Osteocyte (in vitro differentiated cells): ENCODE data around the gene ZNF202. TPM values are rescaled to one million over a fixed set of nuclear protein-coding genes. Genes with fewer than 3 reads are reported as not detected.
"Not testable (repeated sequence)": the region's sequence is repeated elsewhere in the genome, so short reads cannot be mapped to it uniquely, and the experiment has no call there.

Experiments
- DNase-seq: peaks from one replicate; pipeline ENCODE4 v3.0.0; 2021; ENCODE audit warnings: mixed read lengths; ENCODE audit not compliant: unreplicated experiment; ENCODE audit errors: extremely low spot score
- H3K27ac Mint-ChIP-seq: one replicate; pipeline ENCODE4 v1.8.0; 2021; ENCODE audit warnings: mild to moderate bottlenecking, mixed read lengths; ENCODE audit not compliant: unreplicated experiment
- H3K27me3 Mint-ChIP-seq: one replicate; pipeline ENCODE4 v1.8.0; 2021; ENCODE audit warnings: mixed read lengths; ENCODE audit not compliant: unreplicated experiment
- H3K36me3 Mint-ChIP-seq: one replicate; pipeline ENCODE4 v1.8.0; 2021; ENCODE audit warnings: mixed read lengths; ENCODE audit not compliant: unreplicated experiment
- H3K4me1 Mint-ChIP-seq: one replicate; pipeline ENCODE4 v1.8.0; 2021; ENCODE audit warnings: mixed read lengths; ENCODE audit not compliant: unreplicated experiment
- H3K4me3 Mint-ChIP-seq: one replicate; pipeline ENCODE4 v1.8.0; 2021; ENCODE audit warnings: mild to moderate bottlenecking, moderate library complexity, mixed read lengths; ENCODE audit not compliant: unreplicated experiment
- H3K9me3 Mint-ChIP-seq: one replicate; pipeline ENCODE4 v1.8.0; 2021; ENCODE audit warnings: mixed read lengths; ENCODE audit not compliant: unreplicated experiment
- total RNA-seq: library from RNA; stranded (reverse); gene quantifications from 2 replicates; pipeline ENCODE4 v1.2.1, GENCODE V29; 2021
- TF ChIP-seq, protein P1 (sequence below): fragments of 200-600 bp; sonication (generic); IDR thresholded peaks from 2 replicates; pipeline ENCODE4 v1.5.0; 2021; ENCODE audit warnings: antibody characterized with exemption, mild to moderate bottlenecking, moderate library complexity

The ZNF202 gene
- total RNA-seq, 1 donor from 2014 or later: 11.2 TPM

DNA sequence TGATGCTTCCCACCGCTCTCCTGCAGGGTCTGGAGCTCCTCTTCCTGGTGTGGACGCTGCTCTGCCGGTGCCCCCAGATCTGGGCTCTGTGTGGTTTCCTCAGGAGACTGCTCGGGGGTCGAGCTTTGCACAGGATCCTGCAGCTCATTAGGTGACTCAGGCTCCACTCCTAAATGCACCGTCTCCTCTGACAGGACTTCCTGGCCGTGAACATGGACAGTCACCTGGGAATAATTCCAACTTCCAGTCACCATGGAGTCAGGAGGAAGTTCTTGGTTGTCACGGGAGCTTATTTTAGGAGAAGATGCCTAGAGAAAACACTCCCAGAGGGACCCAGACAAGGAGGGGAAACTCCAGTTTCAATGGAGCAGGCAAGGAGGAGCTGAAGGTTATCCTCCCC, 11.9 kb downstream of the ZNF202 start:
- peaks cover 51% of the 10 kb centered on the region for H3K36me3 Mint-ChIP-seq
- no peak overlapping the region for H3K27ac Mint-ChIP-seq
- H3K4me1 Mint-ChIP-seq: no peaks in the 10 kb centered on the region
- no peak for DNase-seq
- H3K27me3 Mint-ChIP-seq: no peaks in the 10 kb centered on the region
- TF ChIP-seq, protein P1, sequence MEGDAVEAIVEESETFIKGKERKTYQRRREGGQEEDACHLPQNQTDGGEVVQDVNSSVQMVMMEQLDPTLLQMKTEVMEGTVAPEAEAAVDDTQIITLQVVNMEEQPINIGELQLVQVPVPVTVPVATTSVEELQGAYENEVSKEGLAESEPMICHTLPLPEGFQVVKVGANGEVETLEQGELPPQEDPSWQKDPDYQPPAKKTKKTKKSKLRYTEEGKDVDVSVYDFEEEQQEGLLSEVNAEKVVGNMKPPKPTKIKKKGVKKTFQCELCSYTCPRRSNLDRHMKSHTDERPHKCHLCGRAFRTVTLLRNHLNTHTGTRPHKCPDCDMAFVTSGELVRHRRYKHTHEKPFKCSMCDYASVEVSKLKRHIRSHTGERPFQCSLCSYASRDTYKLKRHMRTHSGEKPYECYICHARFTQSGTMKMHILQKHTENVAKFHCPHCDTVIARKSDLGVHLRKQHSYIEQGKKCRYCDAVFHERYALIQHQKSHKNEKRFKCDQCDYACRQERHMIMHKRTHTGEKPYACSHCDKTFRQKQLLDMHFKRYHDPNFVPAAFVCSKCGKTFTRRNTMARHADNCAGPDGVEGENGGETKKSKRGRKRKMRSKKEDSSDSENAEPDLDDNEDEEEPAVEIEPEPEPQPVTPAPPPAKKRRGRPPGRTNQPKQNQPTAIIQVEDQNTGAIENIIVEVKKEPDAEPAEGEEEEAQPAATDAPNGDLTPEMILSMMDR: no peak
- H3K9me3 Mint-ChIP-seq: peaks cover 22% of the 10 kb centered on the region
- H3K4me3 Mint-ChIP-seq: no peak overlapping the region

DNA sequence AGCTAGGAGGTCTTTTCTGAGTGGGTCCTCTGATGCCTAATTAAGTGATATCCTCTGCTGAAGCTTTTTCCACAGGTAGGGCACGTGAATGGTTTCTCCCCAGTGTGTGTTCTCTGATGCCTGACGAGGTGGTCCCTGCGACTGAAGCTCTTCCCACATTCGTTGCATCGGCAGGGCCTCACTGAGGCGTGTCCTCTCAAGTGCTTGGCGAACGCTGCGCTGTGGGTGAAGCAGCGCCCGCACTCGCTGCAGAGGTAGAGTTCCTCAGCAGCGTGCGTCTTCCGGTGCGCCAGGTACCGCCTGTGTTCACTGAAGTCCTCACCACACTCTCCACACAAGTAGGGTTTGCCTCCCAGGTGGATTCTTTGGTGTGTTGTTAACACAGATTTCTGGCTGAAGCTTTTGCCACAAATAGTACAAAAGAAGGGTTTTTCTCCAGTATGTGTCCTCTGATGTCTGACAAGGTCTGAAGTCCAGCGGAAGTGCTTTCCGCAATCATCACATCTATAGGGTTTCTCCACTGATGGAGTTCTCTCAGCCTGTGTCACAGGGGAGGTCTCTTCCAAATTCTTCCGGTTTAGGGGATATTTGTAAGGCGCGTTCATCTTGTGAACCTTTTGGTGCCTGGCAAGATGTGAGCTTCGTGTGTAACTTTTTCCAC, 15.3 kb downstream of the ZNF202 start:
- no peak for DNase-seq
- no peak overlapping the region for H3K27ac Mint-ChIP-seq
- H3K36me3 Mint-ChIP-seq: peaks cover 57% of the 10 kb centered on the region
- peaks cover 25% of the 10 kb centered on the region for H3K9me3 Mint-ChIP-seq
- no peaks in the 10 kb centered on the region for H3K4me1 Mint-ChIP-seq
- TF ChIP-seq, protein P1: no peak
- H3K4me3 Mint-ChIP-seq: no peak overlapping the region
- H3K27me3 Mint-ChIP-seq: no peaks in the 10 kb centered on the region

DNA sequence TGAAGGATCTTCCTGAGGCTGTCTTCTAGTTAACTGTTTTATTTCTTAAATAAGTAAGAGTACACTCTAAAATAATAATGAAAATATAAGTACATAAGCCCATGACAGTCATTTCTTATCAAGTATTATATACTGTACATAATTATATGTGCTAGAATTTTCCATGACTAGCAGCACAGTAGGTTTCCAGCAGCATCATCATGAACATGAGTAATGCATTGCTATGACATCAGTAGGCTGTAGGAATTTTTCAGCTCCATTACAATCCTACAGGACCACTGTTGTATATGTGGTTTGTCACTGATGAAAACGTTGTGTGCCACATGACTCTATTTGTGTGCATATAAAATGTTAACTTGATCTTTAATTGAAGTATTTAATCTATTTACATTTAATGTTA, 22.0 kb downstream of the ZNF202 start:
- H3K4me1 Mint-ChIP-seq: no peaks in the 10 kb centered on the region
- peaks cover 8% of the 10 kb centered on the region for H3K36me3 Mint-ChIP-seq
- TF ChIP-seq, protein P1: no peak
- H3K4me3 Mint-ChIP-seq: no peak overlapping the region
- peaks cover under 1% of the 10 kb centered on the region for H3K9me3 Mint-ChIP-seq
- peaks cover 20% of the 10 kb centered on the region for H3K27me3 Mint-ChIP-seq
- no peak overlapping the region for H3K27ac Mint-ChIP-seq
- DNase-seq: no peak

DNA sequence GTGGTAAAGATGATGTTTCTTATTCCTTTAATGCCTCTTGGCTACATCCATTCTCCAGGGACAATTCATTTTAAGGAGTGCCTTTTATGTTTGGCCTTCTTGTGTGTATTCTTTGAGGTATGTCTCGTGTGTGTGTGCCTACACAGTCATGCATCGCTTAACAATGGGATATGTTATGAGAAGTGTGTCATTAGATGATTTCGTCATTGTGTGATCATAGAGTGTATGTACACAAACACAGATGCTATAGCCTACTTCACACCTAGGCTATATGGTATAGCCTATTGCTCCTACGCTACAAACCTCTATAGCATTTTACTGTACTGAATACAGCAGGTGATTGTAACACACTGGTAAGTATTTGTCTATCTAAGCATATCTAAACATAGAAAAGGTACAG, 23.0 kb downstream of the ZNF202 start:
- TF ChIP-seq, protein P1: no peak
- no peak overlapping the region for H3K4me3 Mint-ChIP-seq
- H3K4me1 Mint-ChIP-seq: no peaks in the 10 kb centered on the region
- no peak overlapping the region for H3K27ac Mint-ChIP-seq
- peaks cover under 1% of the 10 kb centered on the region for H3K36me3 Mint-ChIP-seq
- H3K27me3 Mint-ChIP-seq: peaks cover 29% of the 10 kb centered on the region
- H3K9me3 Mint-ChIP-seq: no peaks in the 10 kb centered on the region
- DNase-seq: no peak

DNA sequence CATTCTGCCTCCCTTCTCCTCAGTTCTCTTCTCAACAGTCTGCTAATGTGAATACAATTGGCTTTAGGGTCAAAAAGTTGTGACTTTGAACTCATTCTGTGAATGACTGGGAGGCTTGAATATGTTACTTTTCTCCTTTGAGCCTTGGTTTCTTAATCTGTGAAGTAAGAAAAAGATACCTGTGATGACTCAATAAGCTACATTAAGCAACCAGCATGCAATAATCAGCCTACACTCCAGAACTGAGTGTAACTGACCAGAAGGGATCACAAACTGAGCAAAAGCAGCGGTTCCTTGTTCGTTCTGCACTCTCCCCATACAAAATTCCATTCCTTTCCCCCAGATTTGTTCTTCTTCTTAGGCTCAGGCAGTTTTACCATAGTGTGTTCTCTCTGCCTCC, 23.4 kb downstream of the ZNF202 start:
- H3K36me3 Mint-ChIP-seq: no peaks in the 10 kb centered on the region
- DNase-seq: no peak
- TF ChIP-seq, protein P1: no peak
- no peak overlapping the region for H3K4me3 Mint-ChIP-seq
- H3K27me3 Mint-ChIP-seq: peaks cover 30% of the 10 kb centered on the region
- H3K27ac Mint-ChIP-seq: no peak overlapping the region
- no peaks in the 10 kb centered on the region for H3K9me3 Mint-ChIP-seq
- no peaks in the 10 kb centered on the region for H3K4me1 Mint-ChIP-seq

DNA sequence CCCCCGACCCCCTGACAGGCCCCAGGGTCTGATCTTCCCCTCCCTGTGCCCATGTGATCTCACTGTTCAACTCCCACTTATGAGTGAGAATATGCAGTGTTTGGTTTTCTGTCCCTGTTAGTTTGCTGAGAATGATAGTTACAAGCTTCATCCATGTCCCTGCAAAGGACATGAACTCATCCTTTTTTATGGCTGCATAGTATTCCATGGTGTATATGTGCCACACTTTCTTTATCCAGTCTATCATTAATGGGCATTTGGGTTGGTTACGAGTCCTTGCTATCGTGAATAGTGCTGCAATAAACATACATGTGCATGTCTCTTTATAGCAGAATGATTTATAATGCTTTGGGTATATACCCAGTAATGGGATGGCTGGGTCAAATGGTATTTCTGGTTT, 28.8 kb downstream of the ZNF202 start:
- not testable (repeated sequence) for H3K4me1 Mint-ChIP-seq, H3K27ac Mint-ChIP-seq, DNase-seq, H3K9me3 Mint-ChIP-seq, H3K36me3 Mint-ChIP-seq, H3K4me3 Mint-ChIP-seq
- H3K27me3 Mint-ChIP-seq: peaks cover 44% of the 10 kb centered on the region
